ENCODE measurements around the gene SLC16A8.

The SLC16A8 gene

DNA sequence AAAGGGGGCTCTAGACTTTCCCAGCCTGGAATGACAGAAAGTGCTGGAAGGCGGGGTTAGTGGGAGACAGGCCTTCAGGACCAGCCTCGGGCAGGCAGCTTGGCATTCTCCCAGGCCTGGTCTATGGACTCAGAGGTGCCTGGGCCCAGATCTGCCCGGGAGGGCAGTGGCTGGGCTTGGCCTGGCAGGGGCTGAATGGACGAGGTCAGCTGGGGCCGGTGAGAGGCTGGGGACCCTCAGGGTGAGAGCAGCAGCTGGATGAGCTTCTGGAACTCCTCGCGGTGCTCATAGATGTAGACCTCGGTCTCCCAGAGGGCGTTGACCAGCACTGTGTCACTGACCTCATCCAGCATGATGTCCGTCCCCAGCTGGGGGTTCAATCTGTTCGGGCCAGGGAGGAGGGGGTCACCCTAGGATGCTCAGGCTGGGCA is 28.0 kb upstream of the SLC16A8 start:
- no peak for DNase-seq (ENCODE audit: low spot score)

DNA sequence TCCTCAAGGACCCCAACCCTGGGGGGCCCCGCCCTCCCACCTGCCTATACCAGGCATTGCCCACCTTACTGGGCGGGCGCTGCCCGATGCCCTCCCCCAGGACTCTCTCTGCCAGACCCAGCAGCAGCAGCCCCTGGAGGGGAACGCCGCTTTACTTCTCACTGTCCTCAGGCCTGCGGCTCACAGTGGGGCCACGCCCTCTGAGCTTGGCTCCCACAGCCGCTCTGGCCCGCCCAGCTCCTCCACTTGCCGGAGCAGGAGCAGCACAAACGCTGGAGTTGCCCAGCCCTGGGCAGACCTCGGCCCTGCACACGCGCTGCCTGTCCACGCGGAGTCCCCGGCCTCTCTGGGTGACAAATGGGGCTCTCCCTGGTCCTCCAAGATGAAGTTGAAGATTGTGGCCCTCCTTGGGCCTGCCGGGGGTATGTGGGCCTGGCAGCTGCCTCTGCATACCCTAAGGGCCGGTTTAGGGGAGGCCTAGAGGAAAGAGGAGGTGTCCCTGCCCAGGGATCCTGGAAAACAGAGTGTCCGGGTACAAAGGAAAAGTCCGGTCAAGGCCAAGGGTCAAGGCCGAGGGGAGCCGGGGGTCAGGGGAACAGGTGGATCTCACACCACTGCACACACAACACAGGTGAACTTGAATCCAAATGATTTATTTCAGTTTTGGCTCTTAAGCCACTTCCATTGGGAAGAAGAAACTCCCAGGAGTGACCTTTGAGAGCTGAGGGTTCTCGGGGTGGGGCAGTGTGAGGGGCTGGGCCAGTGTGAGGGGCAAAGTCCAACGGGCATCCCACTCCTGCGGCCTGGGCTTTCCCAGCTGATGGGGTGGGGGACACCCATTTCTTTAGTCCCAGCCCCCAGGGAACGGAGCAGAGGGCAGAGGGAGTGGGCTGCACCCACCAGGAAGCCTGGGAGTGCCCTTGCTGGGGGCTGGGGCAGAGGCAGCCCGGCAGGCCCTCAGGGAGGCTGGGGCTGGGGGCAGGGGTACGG is 27.2 kb upstream of the SLC16A8 start:
- DNase-seq (ENCODE audit: low spot score) = peak; percentile 78

DNA sequence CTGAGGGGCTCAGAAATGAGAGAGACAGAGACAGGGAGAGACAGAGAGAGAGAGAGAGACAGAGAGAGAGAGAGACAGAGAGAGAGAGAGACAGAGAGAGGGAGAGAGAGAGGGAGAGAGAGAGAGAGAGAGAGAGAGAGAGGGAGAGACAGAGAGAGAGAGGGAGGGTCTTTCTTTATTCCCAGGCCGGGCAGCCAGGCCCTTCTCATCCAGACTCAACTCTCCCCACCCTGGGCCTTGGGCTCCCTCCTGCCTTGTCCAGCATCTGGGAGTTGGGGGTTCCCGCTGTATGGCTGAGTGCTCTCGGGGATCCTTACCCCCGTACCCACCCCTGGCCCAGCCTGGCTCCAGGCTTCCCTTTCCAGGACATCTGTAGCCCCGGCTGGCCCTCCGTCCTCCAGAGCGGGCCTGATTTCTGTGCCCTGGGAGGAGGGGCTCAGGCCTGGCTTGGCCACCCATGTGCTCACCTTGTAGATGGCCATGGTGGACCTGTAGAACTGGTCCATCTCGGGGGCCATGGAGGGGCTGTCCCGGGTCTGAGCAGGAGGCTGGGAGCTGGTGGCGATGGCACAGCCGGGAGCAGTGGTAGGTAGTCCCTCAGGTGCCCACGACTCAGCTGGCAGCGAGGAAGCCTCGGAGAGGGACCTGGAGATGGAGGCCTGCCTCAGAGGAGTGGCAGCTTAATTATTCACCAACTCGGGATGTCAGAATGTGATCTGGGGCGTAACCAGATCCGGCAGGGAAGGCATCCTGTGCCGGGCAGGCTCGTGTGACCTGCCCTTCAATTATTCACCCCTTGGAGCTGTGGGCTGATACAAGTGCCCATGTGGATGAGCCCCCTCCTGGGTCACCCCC is 26.3 kb upstream of the SLC16A8 start, which contains the start of gene BAIAP2L2:
TSS of gene BAIAP2L2 (minus strand) at position 677 of the 855 bp plus-strand sequence. CDS start at position 518, 159 bp downstream.
- peak; percentile 94 for DNase-seq (ENCODE audit: low spot score)

DNA sequence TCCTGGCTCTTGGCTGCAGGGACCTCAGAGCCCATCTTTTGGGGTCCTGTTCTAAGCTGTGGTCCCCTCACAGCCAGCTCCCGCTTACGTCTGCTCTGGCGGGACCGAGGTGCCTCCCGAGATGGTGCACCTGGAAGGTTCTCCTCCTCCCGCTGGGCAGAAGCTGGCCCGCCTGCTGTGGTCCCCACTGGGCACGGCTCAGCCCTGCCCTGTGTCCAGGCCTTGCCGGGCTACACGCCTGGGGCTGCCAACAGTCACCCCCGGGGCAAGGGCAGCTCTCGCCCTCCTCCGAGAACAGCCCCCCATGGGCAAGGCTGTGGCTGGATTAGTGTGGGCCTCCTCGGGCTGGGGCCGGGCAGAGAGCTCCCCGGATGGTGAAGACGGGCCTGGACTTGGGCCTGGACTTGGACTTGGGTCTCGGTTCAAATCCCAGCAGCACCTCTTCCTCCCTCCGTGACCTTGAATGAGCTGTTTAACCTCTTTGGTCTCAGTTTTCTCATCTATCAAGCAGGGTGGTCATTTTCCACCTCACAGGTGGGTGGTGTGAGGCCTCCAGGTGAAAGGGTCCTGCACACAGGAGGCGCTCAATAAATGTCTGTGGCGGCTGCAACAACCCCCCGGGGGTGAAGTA is 25.5 kb upstream of the SLC16A8 start:
- DNase-seq (ENCODE audit: low spot score) = no peak

GRCh38 chr22:38108561-38109319 is 24.8 kb upstream of the SLC16A8 start:
- no peak for DNase-seq (ENCODE audit: low spot score)

GRCh38 chr22:38107692-38108515 is 23.9 kb upstream of the SLC16A8 start:
- peak; percentile 90 for DNase-seq (ENCODE audit: low spot score)

DNA sequence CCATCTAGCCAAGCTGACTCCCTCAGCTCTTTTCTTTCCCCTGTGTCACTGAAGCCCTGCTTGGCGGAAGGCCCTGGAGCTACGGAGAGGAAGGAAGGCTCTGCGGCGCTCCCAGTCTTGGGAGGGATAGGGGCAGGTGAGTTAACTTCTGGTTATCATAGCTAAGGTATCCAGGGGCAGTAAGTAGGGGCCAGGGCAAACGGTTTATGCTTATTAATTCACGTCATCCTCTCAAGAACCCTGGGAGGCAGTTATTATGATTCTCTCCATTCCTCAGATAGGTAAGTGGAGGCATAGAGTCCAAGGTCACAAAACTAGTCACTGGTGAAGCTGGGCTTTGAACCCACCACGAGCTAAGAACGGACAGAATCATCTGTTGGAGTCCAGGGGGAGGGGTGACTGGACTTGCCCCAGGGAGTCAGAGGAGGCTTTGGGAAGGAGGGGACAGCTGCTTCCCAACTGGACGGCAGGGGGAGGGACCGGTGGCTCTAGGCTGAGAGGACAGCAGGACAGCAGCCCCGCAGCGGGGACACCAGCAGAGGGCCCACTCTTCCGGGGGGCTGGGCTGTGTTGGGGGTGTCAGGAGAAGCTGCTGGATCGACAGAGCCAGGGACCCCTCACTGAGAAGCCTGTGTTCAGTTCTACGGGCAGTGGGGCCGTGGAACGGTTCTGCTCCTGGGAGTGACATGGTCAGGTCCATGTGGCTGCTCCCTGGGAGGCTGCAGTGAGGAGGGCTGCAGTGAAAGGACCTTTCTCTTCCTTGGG is 23.0 kb upstream of the SLC16A8 start:
- no peak for DNase-seq (ENCODE audit: low spot score)

DNA sequence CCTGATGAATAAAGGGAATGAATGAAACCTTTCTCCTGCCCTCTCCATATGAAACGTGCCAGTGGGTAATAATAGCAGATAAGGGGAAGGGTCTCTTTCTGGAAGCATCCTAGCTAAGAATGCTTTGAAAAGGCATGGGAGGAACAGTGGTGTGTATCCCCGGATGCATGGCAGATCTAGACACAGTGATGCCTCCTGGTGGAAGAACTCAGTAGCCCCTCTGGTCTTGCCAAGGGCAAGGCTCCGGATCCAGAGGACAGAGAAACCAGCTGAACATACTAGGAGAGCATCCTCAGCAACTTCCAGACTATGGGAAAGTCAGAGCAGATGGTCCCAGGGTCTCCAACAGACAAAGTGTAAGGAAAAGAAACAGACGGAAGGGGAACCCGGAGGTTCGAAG is 20.1 kb upstream of the SLC16A8 start:
- DNase-seq (ENCODE audit: low spot score) = peak; percentile 74

DNA sequence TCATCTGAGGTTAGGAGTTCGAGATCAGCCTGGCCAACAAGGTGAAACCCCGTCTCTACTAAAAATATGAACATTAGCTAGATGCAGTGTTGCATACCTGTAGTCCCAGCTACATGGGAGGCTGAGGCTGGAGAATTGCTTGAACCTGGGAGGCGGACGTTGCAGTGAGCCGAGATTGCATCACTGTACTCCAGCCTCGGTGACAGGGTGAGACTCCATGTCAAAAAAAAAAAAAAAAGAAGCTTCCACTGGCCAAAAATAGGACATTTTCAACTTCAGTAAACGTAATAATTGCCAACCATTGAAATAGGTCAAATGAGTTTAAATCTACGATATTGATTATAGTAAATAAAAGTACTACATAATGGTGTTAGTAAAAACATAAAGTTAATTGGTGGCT is 19.7 kb upstream of the SLC16A8 start:
- no peak for DNase-seq (ENCODE audit: low spot score)

DNA sequence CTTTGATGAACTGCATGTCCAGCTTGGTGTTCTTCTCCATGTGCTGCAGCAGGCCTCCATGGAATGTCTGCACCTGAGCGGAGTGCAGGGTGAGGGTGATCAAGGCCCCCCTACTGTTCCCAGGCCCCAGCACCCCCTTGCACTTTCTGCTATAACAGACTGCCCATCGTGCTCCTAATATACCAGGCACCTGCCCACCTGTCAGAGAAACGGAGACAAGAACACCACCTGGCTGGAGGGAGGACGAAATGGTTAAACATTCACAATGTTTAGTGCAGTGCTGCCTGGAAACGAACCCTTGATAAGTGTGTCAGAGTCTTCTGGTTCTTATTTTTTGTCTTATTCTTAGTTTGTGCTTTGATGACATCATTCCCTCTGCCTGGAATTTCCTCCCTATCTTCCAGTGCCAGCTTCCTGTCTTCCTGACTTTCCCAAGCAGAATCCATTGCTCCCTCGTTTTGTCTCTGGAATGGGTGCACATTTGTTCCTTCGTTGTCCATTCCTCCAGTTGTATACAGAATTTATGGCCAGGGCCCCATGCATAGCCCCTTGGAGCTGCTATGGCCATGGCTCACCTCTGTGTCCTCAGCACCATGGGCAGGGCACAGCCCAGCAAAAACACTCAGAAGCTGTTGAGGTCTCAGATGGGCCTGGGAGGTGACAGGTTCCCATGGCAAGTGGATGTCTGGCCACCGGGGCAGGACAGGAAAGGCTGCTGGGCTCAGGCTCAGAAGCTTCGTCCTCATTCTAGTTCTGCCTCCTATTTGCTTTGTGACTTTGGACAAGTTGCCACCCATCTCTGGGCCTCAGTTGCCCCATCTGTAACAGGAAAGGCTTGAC is 14.6 kb upstream of the SLC16A8 start:
- DNase-seq (ENCODE audit: low spot score) = no peak

GRCh38 chr22:38097557-38098409 is 13.8 kb upstream of the SLC16A8 start:
- DNase-seq (ENCODE audit: low spot score) = no peak

DNA sequence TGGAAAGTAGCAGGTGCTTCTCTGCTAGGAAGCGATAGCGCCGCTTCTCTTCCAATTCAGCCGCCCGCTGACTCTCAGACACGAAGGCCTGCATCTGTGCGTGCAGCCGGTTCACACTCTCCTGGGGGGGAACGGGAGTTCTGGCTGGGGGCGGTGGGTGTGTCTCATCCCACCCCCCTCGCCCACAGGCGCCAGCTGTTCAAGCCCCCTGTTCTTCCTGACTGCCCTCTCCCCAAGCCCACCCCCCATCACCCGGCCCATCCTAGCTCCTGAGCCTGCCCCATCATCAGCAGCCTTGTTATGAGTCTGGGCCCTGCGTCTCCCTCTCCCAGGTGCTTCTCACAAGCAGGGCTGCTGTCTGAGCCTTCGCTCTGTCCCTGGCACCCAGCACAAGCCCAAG is 13.1 kb upstream of the SLC16A8 start:
- no peak for DNase-seq (ENCODE audit: low spot score)

GRCh38 chr22:38089474-38089851 is 5.5 kb upstream of the SLC16A8 start:
- DNase-seq (ENCODE audit: low spot score) = no peak

GRCh38 chr22:38088629-38089473 is 4.9 kb upstream of the SLC16A8 start:
- DNase-seq (ENCODE audit: low spot score) = no peak

DNA sequence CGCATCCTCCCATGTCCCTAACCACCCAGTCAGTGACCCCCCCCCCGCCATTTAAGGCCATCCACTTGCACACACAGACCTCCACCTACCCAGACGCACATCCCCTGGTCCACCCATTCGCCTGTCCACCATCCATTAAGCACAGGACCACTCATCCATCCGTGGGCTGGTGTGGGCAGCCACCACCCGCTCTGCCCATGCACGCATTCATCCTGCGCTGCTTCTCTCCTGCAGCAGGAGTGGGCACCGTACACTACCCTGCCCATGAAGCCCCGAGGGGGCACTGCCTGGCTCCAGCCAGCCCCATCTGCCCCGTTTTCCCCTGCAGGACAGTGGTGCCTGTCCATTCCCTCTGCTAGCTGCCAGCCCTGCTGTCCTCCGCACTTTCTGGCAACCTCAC is 3.9 kb upstream of the SLC16A8 start:
- DNase-seq (ENCODE audit: low spot score) = no peak

DNA sequence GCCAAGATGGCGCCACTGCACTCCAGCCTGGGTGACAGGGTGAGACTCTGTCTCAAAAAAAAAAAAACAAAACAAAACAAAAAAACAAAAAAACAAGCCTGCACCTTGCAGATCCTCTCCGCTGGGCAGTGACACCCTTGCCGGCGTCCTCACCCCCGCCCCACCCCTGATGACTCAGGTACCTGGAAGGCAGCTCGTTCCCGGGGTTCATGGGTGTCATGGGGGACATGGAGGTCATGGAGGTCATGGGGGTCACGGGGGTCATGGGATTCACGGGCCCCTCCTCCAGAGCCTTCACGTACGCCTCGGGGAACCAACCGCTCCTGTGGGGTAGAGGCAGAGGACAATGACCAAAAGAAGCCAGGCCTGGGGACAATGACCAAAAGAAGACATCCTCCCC is 3.0 kb upstream of the SLC16A8 start:
- no peak for DNase-seq (ENCODE audit: low spot score)
